HCT116 (cell line): ENCODE measurements around the gene THRB. TPM values are rescaled to one million over a fixed set of nuclear protein-coding genes. Genes with fewer than 3 reads are reported as not detected.

Experiments used
- ATAC-seq: fragments of 200-7000 bp; cut with Tn5 transposase; 2 replicates; pipeline ENCODE4 v1.9.1; 2020; ENCODE audit warnings: mild to moderate bottlenecking, moderate library complexity
- BruUV-seq: library from RNA; stranded (reverse); fragments of 400-500 nt; replicated peaks from 2 replicates; lab custom pipeline; 2021; lab: Mats Ljungman, UMichigan
- CTCF ChIA-PET: fragments of 300-600 bp; sonication (Branson Sonifier 250); formaldehyde crosslinking; loops from one replicate; lab custom pipeline; 2021; ENCODE audit warnings: antibody characterized with exemption; lab: Charles Lee
- POLR2A ChIA-PET: fragments of 300-600, 350-600 bp; sonication (Branson Sonifier 250); formaldehyde crosslinking; loops from one replicate; lab custom pipeline; 2021; ENCODE audit warnings: antibody characterized with exemption; lab: Charles Lee
- RAD21 ChIA-PET, 2 experiments: fragments of 300-600 bp; sonication (Branson Sonifier 250); formaldehyde crosslinking; loops; one replicate each; lab custom pipeline; 2023; ENCODE audit warnings: low total read pairs in 2 of 2; ENCODE audit not compliant: uncharacterized antibody in 2 of 2, unreplicated experiment in 2 of 2, low non-redundant PET in 1 of 2; lab: Charles Lee
- DNase-seq: peaks from one replicate; pipeline ENCODE4 v3.0.0-alpha.2; 2010; ENCODE audit warnings: low read depth, low spot score
- H2AFZ ChIP-seq: fragments of 200-600 bp; shearing (Covaris generic), sonication (generic); 2 replicates; pipeline ENCODE4 v1.6.1; 2017; ENCODE audit warnings: low read depth, mixed run types, mixed read lengths, antibody characterized with exemption, low read length; ENCODE audit not compliant: poor library complexity, severe bottlenecking
- H3K27ac ChIP-seq: 2 replicates; pipeline ENCODE4 v1.5.1; 2012; ENCODE audit warnings: low read depth, low read length
- H3K27me3 ChIP-seq: fragments of 200-600 bp; sonication (generic); 2 replicates; pipeline ENCODE4 v1.6.1; 2016; ENCODE audit warnings: mixed run types, low read length, mixed read lengths; ENCODE audit not compliant: insufficient read depth
- H3K36me3 ChIP-seq, 2 experiments: fragments of 200-500 bp in 1 of 2; fragments of 200-600 bp in 1 of 2; sonication (Bioruptor generic) in 1 of 2; sonication (generic) in 1 of 2; 2 replicates each; pipeline versions ENCODE4 v1.5.1 to v1.6.1; 2014 to 2016; ENCODE audit warnings: low read length in 2 of 2, inconsistent platforms in 1 of 2, mixed read lengths in 1 of 2, mixed run types in 1 of 2; ENCODE audit not compliant: insufficient read depth in 2 of 2, control insufficient read depth in 1 of 2
- H3K4me1 ChIP-seq, 2 experiments: fragments of 200-600 bp in 1 of 2; sonication (generic) in 1 of 2; 2 replicates each; pipeline versions ENCODE4 v1.5.1 to v1.6.1; 2012 to 2017; ENCODE audit warnings: low read length in 2 of 2, inconsistent platforms in 1 of 2, mild to moderate bottlenecking in 1 of 2, mixed read lengths in 1 of 2, mixed run types in 1 of 2, moderate library complexity in 1 of 2; ENCODE audit not compliant: insufficient read depth in 2 of 2, control insufficient read depth in 1 of 2
- H3K4me2 ChIP-seq: fragments of 200-600 bp; sonication (generic); 2 replicates; pipeline ENCODE4 v1.6.1; 2017; ENCODE audit warnings: mixed run types, low read length, mixed read lengths
- H3K4me3 ChIP-seq, 2 experiments: fragments of 200-600 bp in 1 of 2; sonication (generic) in 1 of 2; replicated peaks in 1 of 2; 2 replicates each; pipeline ENCODE4 v1.5.1; 2011 to 2016; ENCODE audit warnings: low read length in 2 of 2, control low read depth in 1 of 2, low read depth in 1 of 2, mild to moderate bottlenecking in 1 of 2, mixed read lengths in 1 of 2, mixed run types in 1 of 2
- H3K79me2 ChIP-seq: fragments of 200-600 bp; sonication (generic); 2 replicates; pipeline ENCODE4 v1.6.1; 2017; ENCODE audit warnings: mild to moderate bottlenecking, mixed run types, low read length, moderate library complexity, mixed read lengths; ENCODE audit not compliant: insufficient read depth
- H3K9ac ChIP-seq: fragments of 200-600 bp; sonication (generic); 2 replicates; pipeline ENCODE4 v1.6.1; 2016; ENCODE audit warnings: low read length, mixed read lengths
- H3K9me2 ChIP-seq: fragments of 200-600 bp; sonication (generic), shearing (Covaris generic); 2 replicates; pipeline ENCODE4 v1.6.1; 2017; ENCODE audit warnings: mixed run types, mild to moderate bottlenecking, moderate library complexity; ENCODE audit not compliant: insufficient read depth
- H3K9me3 ChIP-seq, 2 experiments: fragments of 200-500 bp in 1 of 2; fragments of 200-600 bp in 1 of 2; sonication (Bioruptor generic) in 1 of 2; sonication (generic) in 1 of 2; 2 replicates each; pipeline ENCODE4 v1.6.1; 2014 to 2017; ENCODE audit warnings: low read length in 2 of 2, mixed read lengths in 2 of 2, inconsistent platforms in 1 of 2, low read depth in 1 of 2, mild to moderate bottlenecking in 1 of 2, mixed run types in 1 of 2, moderate library complexity in 1 of 2; ENCODE audit not compliant: control insufficient read depth in 1 of 2, insufficient read depth in 1 of 2
- H4K20me1 ChIP-seq: fragments of 200-600 bp; sonication (generic), shearing (Covaris generic); 2 replicates; pipeline ENCODE4 v1.6.1; 2017; ENCODE audit warnings: mixed run types, mild to moderate bottlenecking, moderate library complexity; ENCODE audit not compliant: insufficient read depth
- ATF3 ChIP-seq: IDR thresholded peaks from 2 replicates; pipeline ENCODE4 v1.6.1; 2012
- CBX3 ChIP-seq: IDR thresholded peaks from 2 replicates; pipeline ENCODE4 v1.6.1; 2012; ENCODE audit warnings: low read depth
- CEBPB ChIP-seq: IDR thresholded peaks from 2 replicates; pipeline ENCODE4 v1.6.1; 2012; ENCODE audit warnings: low read depth
- CTCF ChIP-seq, 3 experiments: fragments of 200-600 bp in 1 of 3; sonication (generic) in 1 of 3; IDR thresholded peaks in 2 of 3; conservative IDR thresholded peaks in 1 of 3; 2 replicates each; pipeline ENCODE4 v1.5.1; 2012 to 2017; ENCODE audit warnings: low read depth in 2 of 3, low read length in 2 of 3, antibody characterized with exemption in 1 of 3, borderline replicate concordance in 1 of 3, control low read depth in 1 of 3, mild to moderate bottlenecking in 1 of 3, mixed read lengths in 1 of 3, mixed run types in 1 of 3, moderate library complexity in 1 of 3; ENCODE audit not compliant: insufficient read depth in 1 of 3
- EGR1 ChIP-seq: IDR thresholded peaks from 2 replicates; pipeline ENCODE4 v1.6.1; 2012; ENCODE audit warnings: low read depth
- EZH2 ChIP-seq: fragments of 200-600 bp; sonication (generic); IDR thresholded peaks from 2 replicates; pipeline ENCODE4 v1.6.1; 2017; ENCODE audit warnings: antibody characterized with exemption, mixed run types
- FOSL1 ChIP-seq: IDR thresholded peaks from 2 replicates; pipeline ENCODE4 v1.6.1; 2012; ENCODE audit warnings: low read depth
- POLR2AphosphoS5 ChIP-seq: IDR thresholded peaks from 2 replicates; pipeline ENCODE4 v1.6.1; 2011; ENCODE audit warnings: mild to moderate bottlenecking, low read depth, low read length, moderate library complexity
- RAD21 ChIP-seq: IDR thresholded peaks from 2 replicates; pipeline ENCODE4 v1.6.1; 2012; ENCODE audit warnings: low read depth, mild to moderate bottlenecking
- REST ChIP-seq: IDR thresholded peaks from 2 replicates; pipeline ENCODE4 v1.6.1; 2012; ENCODE audit warnings: low read depth
- SRF ChIP-seq: IDR thresholded peaks from 2 replicates; pipeline ENCODE4 v1.6.1; 2012; ENCODE audit warnings: low read depth
- ZNF274 ChIP-seq: fragments of 200-500 bp; sonication (Bioruptor generic); IDR thresholded peaks from 2 replicates; pipeline ENCODE4 v1.6.1; 2014; ENCODE audit warnings: mild to moderate bottlenecking, low read depth, low read length, inconsistent platforms
- intact Hi-C: fragments of 100-400 bp; cut with micrococcal nuclease; formaldehyde crosslinking; loops from 2 replicates; pipeline ENCODE4 v1.10.0; 2022
- total RNA-seq: library from RNA; stranded (reverse); gene quantifications from one replicate; pipeline ENCODE4 v1.2.1, GENCODE V29; 2021; ENCODE audit not compliant: unreplicated experiment
- TF ChIP-seq, protein P1 (sequence below): IDR thresholded peaks from 2 replicates; pipeline ENCODE4 v1.6.1; 2011; ENCODE audit warnings: mild to moderate bottlenecking, low read length, moderate library complexity; ENCODE audit not compliant: insufficient replicate concordance; ENCODE audit errors: extremely low read depth

The THRB gene
- total RNA-seq, 1 experiment from 2014 or later: 2.5 TPM

GRCh38 chr3:24302396-24302795, 192.3 kb downstream of the THRB start:
- H3K4me1 ChIP-seq: peaks cover 3 to 12% of the 10 kb centered on the region in 2 experiments
- no peak overlapping the region for H2AFZ ChIP-seq
- no peaks in the 10 kb centered on the region for H3K36me3 ChIP-seq
- no peak overlapping the region for H3K4me2 ChIP-seq
- no peak for DNase-seq
- H3K9me3 ChIP-seq: no peaks in the 10 kb centered on the region
- ChIA-PET RAD21 (no interaction called here), POLR2A (no interaction called here), CTCF (no interaction called here)
- H4K20me1 ChIP-seq: no peaks in the 10 kb centered on the region
- no peaks in the 10 kb centered on the region for H3K27me3 ChIP-seq
- H3K4me3 ChIP-seq: no peak overlapping the region
- no peak overlapping the region for H3K9ac ChIP-seq
- intact Hi-C loops: no loop called here
- no peak for ATAC-seq
- H3K9me2 ChIP-seq: no peaks in the 10 kb centered on the region; the same call in 1 of the 2 replicates
- H3K79me2 ChIP-seq: no peaks in the 10 kb centered on the region
- TF ChIP-seq FOSL1: no peak
- no peak for TF ChIP-seq ATF3
- no peak for TF ChIP-seq EGR1
- no peak for TF ChIP-seq CBX3
- TF ChIP-seq CEBPB: no peak
- TF ChIP-seq EZH2: no peak
- TF ChIP-seq ZNF274: no peak
- no peak for TF ChIP-seq CTCF (IDR thresholded peaks at IDR 0.05 in 2 of 3, conservative IDR thresholded peaks at IDR 0.05 in 1 of 3; ENCODE audit: borderline replicate concordance in 1 of 3, insufficient read depth in 1 of 3, low read depth in 2 of 3, low read length in 2 of 3)
- no peak overlapping the region for H3K27ac ChIP-seq
- BruUV-seq: no TSS peak

GRCh38 chr3:24300949-24301348, 193.7 kb downstream of the THRB start:
- no peaks in the 10 kb centered on the region for H3K79me2 ChIP-seq
- no peaks in the 10 kb centered on the region for H4K20me1 ChIP-seq
- peaks cover 3 to 12% of the 10 kb centered on the region in 2 experiments for H3K4me1 ChIP-seq
- no peak overlapping the region for H3K4me2 ChIP-seq
- no peaks in the 10 kb centered on the region for H3K36me3 ChIP-seq
- H3K27ac ChIP-seq: no peak overlapping the region
- POLR2A ChIA-PET: no interaction called here
- DNase-seq (no peak), ATAC-seq (0 out of 2 replicates have a peak, but pooled peaks have one; percentile 36)
- intact Hi-C loops: no loop called here
- CTCF ChIA-PET: no interaction called here
- H2AFZ ChIP-seq: no peak overlapping the region
- no peak overlapping the region for H3K9ac ChIP-seq
- no peaks in the 10 kb centered on the region; the same call in 1 of the 2 replicates for H3K9me2 ChIP-seq
- no peak overlapping the region for H3K4me3 ChIP-seq
- RAD21 ChIA-PET: no interaction called here
- H3K9me3 ChIP-seq: no peaks in the 10 kb centered on the region
- no TSS peak for BruUV-seq
- no peaks in the 10 kb centered on the region for H3K27me3 ChIP-seq
- no peak for TF ChIP-seq CBX3
- TF ChIP-seq, protein P1, sequence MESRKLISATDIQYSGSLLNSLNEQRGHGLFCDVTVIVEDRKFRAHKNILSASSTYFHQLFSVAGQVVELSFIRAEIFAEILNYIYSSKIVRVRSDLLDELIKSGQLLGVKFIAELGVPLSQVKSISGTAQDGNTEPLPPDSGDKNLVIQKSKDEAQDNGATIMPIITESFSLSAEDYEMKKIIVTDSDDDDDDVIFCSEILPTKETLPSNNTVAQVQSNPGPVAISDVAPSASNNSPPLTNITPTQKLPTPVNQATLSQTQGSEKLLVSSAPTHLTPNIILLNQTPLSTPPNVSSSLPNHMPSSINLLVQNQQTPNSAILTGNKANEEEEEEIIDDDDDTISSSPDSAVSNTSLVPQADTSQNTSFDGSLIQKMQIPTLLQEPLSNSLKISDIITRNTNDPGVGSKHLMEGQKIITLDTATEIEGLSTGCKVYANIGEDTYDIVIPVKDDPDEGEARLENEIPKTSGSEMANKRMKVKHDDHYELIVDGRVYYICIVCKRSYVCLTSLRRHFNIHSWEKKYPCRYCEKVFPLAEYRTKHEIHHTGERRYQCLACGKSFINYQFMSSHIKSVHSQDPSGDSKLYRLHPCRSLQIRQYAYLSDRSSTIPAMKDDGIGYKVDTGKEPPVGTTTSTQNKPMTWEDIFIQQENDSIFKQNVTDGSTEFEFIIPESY: no peak
- no peak for TF ChIP-seq POLR2AphosphoS5
- TF ChIP-seq SRF: no peak
- no peak for TF ChIP-seq REST
- TF ChIP-seq RAD21: no peak
- no peak for TF ChIP-seq CEBPB
